Fibroblast of skin of left biceps (primary cell): Measurements from ENCODE around the gene FBN2.
A peak's percentile ranks its signal among the peaks of the same experiment; 100 is the strongest.

Source experiments
- DNase-seq, 2 experiments: peaks; one replicate each; pipeline ENCODE4 v3.0.0-alpha.2; 2013; ENCODE audit warnings: low read depth in 2 of 2

The FBN2 gene

DNA sequence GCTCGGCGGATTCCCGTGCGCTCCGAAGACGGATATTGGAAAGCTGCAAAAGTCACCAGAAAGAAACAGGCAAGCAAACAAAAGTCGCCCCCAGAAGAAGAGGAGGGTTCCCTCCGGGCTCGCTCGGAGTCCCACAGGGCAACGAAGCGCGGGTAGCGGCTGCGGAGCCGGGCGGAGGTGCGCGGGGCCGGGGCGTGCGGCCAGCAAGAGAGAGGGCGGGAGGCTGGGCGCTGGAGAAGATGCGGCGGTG, at the start of gene FBN2:
Gene FBN2, minus strand, starts transcription at position 246 of the 250 bp plus-strand sequence. CDS start 642 bp downstream, outside the sequence.
- no peak for DNase-seq

DNA sequence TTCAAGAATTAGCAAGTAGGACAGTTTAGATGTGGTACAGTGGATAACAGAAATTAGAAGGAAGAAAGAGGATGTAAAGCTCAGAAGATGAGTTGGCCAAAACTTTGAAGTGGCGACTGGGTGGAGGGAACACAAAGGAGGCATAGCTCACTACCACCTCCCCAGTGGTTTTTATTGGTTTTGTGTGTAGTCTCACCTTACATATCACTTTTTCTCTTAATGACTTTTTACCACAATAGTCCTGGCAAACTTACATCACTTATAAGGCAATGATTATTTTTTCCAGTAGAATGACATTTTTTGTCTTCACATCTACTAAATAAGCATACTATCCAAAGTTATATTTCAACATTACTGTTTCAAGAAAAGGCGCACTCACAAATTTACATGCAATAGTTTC, 49.2 kb upstream of the FBN2 start:
- DNase-seq: no peak

DNA sequence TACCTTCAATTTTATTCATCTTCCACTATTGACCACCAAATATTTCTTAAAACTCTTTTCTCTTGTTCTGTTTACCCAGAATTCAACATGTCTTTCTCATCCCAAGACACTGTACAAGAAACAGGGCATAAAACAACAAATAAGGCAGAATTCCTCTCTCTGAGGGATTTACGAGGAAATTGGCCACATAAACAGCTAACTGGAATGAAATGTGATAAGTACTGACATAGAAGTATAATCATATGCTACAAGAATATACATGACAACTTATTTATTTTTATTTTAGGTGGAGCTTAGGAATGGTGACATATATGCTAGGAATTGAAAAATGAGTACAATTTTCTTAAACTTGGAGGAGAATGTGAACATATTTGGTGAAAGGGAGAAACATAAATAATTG, 48.8 kb upstream of the FBN2 start:
- DNase-seq: no peak

DNA sequence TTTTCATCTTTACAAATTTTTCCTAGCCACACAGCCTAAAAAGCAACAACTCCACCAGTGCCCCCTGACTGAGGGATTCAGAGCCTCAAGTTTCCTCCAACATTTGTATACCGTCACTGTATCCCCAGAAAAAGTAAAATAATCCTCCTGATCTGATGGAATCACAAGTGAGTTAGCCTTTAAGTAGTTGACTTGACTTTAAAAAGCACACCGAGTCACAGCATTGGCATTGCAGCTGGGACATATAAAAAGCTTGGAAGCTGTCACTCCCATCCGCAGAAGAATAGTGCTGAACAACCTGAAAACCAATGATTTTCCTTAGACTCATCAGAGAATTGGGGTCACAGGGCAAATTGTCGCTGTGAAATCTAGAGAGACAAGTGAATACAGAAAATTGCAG, 41.6 kb upstream of the FBN2 start:
- no peak for DNase-seq

DNA sequence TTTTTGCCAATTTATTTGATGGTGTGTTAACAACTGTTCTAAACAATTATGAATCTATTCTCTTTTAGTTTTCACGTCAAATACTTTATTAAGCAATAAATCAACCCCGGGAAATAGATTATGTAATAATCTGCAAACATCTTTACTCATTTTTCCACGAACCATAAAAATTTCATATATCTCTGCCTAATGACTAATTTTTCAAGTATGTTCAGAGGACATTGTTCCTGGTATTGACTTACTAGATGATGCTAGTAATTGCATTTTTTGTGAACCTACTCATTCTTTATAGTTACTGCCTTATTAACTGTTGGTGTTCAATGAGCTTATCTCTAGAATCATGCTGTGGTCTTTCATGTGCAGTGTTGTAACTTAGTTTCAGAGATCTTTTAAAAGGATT, 41.0 kb upstream of the FBN2 start:
- peak; percentile 82 to 88 for DNase-seq

DNA sequence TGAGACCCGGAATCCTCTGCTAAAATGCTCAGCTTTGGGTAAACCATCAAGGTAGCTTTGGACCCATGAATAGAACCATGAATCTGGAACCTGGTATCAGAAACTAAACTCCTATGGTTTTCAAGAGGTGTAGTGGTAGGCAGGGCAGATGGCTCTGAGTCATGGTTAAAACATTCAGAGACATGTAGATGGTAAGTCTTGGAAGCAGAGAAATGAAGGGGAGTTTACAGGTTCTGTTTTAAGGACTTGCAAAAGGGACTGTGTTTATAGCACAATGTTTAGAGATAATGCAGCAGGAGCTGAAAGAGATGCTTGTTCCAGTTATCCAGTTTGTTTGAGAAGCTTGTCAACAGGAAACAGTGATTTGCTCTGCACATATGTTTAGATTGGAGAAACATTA, 36.0 kb upstream of the FBN2 start:
- no peak for DNase-seq

DNA sequence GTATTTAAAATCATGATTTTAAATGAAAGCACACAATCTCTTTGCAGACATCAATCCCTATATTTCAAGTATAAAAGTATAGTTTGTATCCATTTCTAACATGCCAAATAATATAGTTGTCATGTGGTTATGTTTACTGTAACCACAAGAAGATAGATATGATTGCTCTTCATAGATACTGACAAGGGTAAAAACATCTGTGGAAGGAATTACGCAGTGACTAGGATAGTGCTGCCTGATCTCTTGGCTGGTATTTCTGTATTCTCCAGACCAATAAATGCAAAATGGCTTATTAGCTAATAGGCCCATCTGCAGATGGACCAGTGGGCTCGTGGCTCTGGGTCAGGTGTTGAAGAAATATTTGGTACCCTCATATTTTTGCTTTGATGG, 34.9 kb upstream of the FBN2 start:
- DNase-seq: peak; percentile 47 to 58

DNA sequence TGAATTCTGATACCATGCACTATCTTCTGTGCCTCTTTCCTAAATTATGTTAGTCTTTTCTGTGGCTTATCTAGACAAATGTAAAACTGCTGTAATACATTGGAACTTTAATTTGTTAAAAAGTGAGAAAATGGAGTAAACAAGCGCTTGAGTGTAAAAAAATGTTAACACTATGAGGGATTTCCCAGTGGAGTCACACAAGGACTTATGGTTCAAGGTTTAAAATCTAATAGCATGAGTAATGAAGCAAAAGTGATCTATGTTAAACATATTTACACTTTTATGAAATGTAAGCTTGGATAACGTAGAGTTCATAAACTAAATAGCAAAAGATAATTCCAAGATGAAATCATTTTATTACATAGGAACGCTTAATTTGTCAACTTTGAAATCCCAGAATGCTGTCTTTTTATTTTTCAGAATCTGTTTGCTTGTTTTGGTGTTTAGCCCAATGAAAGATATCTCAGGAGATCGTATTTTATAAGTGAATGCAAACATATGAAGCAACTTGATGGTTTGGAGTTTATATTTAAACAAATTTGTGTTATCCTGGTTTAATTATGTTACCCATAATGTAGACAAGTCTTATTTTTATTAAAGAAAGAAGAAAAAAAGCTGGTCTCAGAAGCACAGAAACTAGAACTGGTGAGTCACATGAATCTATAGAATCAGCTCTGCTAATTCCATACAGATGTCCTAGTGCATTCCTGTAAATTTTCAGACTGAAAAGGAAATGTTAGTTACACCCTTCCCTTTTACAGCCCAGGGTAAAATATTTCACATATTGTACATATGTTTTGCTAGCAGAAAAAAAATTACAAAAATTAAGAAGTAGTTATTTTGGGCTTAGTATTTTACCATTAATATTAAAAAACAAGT, 34.2 kb upstream of the FBN2 start:
- peak; percentile 76 to 78 for DNase-seq

DNA sequence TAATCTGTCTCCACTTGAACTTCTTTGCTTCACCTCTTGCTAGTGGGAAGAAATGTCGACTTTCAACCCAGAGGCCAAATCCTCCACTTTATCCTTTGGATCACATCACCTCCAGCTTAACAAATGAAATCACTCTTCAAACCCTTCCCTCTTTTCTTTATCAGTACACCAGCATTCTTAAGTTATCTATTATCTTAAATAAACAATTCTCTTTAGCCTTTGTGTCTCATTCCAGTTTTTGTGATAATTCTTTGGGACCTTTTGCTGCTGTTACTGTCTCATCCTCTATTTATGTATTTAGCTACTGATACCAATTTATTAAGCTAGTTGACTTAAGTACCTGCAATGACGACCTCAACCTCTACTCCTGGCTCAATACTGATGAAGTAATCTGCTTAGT, 28.1 kb upstream of the FBN2 start:
- no peak for DNase-seq

DNA sequence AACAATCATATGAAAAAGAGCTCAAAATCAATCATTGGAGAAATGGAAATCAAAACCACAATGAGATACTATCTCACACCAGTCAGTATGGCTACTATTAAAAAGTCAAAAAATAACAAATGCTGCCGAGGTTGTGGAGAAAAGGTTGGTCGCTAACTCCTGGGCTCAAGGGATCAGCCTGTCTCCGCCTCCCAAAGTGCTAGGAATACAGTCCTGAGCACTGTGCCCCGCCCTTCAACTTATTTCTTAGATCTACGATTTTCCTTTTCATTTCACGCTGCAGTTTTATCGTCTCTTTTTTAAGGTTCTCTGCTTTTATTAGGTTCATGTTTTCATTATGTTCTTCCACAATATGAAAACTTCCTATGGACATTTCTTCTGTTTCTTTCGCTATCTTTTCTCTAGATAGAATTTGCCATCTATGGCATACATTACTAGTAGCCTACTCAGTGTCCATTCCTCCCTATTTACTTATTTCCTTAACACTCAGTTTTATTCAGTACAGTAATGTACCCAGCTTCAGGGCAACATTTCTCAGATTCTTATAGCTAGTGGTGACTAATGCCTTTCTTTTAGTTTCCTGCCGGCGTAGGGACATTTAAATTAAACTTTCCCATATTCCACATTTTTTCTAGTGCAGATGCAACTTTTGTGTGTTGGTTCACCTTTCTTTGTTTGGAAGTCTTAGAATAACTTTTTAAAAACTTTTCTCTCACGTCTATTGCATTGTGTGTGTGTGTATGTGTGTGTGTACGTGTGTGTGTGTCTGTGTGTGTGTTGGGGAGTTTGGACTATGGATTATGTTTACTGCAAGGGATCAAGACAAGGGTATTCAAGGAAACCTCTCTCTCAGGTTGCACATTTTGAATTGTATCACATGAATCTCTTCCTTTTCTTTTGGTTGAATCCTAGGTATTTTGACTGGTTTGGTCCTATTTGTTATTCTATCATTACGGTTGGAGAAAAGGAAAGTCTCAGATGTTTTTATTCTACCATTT, 21.6 kb upstream of the FBN2 start:
- DNase-seq: no peak

DNA sequence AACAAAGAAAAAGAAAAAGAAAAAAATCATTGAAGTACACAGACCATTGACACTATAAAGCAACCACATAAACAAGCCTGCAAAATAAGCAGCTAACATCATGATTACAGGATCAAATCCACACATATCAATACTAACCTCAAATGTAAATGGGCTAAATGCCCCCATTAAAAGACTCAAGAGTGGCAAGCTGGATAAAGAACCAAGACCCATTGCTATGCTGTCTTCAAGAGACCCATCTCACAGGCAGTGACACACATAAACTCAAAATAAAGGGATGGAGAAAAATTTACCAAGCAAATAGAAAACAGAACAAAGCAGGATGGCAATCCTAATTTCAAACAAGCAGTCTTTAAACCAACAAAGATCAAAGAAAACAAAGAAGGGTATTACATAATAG, 15.7 kb upstream of the FBN2 start:
- no peak for DNase-seq

DNA sequence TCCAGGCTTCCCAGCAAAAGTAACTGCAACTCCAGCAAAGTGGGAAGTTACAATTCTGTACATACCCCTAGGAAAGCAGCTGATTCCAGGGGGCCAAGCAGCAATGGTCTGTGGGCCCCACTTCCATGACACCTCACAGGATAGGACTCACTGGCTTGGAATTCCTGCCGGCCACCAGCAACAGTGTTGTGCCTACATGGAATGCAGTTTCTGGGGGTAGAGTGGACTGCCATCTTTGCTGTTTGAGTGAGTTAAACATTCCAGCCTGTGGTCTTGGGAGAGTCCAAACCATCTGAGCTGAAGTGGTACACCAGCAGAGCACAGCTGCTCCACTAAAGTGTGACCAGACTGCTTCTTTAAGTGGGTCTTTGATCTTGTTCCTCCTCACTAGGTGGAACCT, 13.4 kb upstream of the FBN2 start:
- no peak for DNase-seq

DNA sequence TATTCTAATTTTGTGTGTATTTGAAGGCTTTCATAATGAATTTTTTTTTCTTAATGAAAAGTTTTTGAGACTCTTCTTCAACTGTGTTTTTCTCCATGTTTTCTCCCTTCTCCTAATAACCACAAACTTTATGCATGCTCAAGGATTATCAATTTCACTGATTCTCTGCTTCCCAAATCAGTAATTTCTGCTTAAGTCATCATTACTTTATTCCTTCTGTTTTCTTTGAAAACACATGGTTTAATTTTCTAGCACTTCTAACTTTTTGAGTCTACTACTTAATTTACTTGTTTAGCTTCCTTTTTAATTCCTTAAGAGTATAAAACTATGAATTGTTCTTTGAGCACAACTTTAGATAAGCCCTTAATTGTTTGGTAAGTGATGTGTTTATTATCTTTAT, 11.5 kb upstream of the FBN2 start:
- DNase-seq: no peak

DNA sequence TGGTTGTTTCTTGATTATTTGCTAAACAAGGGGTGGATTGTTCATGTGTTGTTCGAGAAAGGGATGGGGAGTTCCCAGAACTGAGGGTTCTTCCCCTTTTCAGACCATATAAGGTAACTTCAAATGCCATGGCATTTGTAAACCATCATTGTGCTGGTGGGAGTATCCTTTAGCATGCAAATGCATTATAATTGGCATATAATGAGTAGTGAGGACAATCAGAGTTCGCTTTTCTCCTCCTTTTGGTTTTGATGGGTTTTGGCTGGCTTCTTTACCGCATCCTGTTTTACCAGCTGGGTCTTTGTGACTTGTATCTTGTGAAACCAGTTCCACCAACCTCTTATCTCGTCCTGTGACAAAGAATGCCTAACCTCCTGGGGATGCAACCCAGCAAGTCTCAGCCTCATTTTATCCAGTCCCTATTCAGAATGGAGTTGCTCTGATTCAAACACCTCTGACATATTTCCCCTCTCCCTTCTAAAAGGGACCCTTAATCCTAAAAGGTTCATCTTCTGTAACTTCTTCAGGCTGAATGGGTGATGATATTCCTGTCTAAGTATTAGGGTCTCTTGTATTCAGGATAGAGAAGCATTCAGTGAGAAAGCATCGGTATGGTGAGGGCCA, 8.7 kb upstream of the FBN2 start:
- no peak for DNase-seq

DNA sequence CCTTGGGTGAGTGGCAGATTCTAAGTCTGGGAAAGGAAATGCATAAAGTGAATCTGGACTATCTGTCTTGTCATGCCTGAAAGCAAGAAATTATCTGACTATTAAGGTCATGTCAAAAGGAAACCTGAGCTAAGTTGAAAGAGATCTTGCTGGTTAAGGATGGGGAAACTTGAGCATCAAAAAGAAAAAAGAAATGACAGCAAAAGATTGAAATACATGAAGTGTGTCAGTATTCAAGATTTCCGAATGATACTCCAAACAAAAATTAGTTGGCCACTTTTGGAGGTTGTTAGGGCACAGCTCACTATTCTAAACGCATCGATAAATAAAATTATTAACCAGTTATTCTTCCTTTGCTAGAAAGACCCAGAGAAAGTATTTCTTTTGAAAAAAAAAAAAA, 3.3 kb upstream of the FBN2 start:
- no peak for DNase-seq

DNA sequence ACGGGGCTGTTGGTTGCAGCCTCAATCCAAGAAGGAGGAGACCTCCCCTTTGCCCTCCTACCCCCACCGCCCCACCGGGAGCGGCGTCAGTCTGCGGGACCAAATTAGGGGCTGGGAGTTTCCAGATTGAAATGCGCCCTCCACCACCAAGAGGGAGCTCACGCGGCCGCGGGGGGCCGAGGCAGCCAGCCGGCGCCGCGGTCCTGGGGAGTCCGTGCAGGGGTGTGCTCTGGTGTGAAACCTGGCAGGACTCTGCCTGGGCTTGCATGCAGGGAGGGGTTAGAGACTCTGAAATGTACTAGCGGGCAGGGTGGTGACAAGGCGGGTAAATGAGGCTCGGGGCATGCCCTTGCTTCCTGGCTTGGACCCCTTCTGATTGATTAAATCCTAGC, 989 bp upstream of the FBN2 start:
- no peak for DNase-seq

DNA sequence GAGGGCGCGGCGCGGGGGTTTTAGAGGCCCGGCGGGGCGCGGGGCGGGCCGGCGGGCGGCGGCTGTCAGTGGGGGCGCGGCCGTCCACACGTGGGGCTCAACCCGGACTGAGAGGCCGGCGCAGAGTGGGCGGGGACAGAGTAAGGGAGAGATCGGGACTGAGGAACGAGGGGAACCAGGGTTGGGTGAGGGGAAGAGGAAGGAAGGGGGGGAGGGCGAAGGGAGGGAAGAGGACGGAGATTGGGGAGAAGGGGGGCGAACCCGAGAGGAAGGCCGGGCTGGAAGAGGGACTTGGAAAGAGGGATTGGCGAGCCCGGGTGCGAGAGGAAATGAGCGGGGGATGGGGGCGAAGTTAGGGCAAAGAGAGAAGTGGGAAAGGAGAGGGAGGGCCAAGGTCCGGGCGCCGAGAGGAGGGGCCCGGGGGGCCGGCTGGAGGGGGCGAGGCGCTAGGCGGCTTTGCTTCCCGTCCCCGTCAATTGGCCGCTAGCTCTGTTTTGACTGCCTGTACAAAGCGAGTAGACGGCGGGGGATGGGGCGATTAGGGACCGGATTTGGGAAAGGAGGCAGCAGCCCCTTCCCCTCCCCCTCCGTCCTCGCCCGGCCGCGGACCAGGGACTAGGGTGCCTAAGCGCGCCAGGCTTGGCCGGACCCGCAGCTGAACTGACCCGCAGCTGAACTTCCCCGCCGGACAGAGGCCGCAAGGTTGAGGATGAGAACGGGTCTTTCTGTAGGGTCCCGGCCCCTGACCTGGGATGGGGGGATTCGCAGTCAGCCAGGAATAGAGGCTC, 399 bp upstream of the FBN2 start:
- peak; percentile 76 to 80 for DNase-seq

DNA sequence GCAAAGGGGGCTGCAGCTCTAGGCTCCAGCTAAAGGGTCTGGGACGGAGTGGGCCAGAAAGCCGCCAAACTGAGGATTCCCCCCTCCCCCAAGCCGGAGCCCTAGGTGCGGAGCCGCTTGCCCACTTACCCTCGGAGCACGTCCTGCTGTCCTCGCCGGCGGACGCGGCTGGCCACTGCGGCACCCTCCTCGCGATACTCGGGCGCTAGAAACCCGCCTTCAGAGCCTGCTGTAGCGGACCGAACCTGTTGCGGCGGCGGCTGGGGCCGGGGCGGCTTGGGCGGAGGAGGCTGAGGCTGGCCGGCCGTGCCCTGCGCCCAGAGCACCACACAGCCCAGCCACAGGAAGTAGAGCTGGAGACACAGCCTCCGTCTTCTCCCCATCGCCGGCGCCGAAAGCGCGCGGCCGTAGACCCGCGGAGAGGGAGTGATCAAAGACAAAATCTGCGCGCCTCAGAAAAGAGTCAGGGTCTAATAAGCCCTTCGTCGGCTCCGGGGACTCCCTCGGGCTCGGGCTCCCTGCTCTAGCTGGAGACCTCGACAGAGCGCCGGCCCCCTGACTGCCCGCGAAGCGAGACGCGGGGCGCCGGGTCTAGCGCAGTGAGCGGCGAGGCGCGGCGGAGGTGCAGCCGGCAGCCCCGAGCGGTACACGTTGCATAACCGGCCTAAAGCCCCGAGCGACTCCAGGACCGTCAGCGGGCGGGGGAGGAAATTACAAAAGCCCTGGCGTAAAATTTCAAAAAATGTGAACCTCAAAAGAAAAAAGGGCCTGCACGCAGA, 635 bp downstream of the FBN2 start:
- peak in 1 of 2 experiments; percentile 45 for DNase-seq

DNA sequence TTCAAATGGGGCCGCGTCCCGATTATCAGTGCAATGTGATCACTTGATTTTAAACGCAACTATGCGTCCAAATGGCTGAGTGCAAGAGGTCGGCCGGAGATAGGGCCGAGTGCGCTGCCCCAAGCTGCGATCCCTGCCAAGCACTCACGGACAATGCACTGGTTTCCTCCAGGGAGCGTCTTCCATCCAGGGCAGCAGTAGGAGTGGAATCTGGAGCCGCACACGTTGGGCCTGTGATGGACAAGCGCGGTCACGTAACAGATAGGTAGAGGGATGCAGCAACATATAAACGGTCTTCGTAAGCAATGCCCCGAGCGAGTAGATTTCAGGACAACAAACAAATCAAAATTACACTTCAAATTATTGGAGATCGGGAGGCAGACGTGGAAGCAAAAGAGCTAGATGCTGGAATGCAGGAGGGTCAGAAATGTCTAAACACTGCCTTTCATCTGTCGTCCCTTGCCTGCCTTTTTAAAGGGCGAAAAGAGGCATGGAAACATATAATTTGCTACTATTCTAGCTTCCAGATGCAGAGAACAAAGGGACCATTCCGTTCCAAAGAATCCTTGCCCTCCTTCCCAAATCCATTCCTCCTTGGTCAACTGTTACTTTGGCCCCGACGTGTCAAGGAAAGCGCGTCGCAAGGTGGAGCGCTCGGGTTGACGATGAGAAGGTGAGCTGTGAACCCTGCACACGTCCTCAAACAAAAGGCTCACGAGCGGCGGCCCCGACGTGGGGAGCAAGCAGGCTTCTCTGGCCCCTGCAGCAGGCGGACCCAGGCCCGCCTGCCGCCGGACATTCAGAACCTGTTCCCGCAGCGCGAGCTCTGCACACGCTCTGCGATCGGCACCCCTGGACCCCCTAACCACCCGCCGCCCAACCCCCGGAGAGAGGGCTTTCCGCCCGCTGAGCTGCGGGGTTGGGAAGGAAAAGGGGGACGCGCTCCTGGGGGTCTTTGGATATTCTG, 1.5 kb downstream of the FBN2 start:
- DNase-seq: no peak

DNA sequence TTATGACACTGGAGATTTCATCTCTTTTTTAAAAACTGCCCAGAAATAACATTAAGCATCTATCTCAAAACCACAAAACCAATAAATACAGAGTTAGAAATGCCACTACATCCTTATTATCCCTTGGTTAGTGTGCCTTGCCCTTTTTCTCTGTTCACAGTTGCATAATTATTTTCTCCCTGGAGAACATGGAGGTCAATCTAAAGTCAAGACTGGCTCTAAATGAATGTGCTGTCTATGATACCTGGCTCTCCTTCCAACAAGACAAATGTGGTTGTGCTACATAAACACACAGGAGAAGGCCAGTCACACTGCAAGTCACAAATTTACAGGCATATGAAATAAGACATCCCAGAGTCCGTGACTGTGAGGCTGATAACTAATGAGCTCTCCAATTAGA, 2.8 kb downstream of the FBN2 start:
- DNase-seq: no peak
